ENCODE measurements around the gene PPP1R12A.

PPP1R12A gene

GRCh38 chr12:79841878-79842265 lies 93.0 kb downstream of the PPP1R12A start:
- peaks cover 7% of the 10 kb centered on the region for H3K4me1 ChIP-seq (ENCODE audit: insufficient read depth, low read length)
- no peak overlapping the region for H2AFZ ChIP-seq (ENCODE audit: low read depth, low read length)
- H3K27me3 ChIP-seq (ENCODE audit: insufficient read depth, low read length), result no peaks in the 10 kb centered on the region
- H3K36me3 ChIP-seq (ENCODE audit: insufficient read depth, low read length), result peaks cover 46% of the 10 kb centered on the region
- no peak overlapping the region for H3K4me3 ChIP-seq (ENCODE audit: low read length)
- peaks cover 20% of the 10 kb centered on the region for H3K9me3 ChIP-seq (ENCODE audit: low read length)

GRCh38 chr12:79841248-79841877 lies 93.5 kb downstream of the PPP1R12A start:
- H2AFZ ChIP-seq (ENCODE audit: low read depth, low read length), result no peak overlapping the region
- H3K9me3 ChIP-seq (ENCODE audit: low read length), result peaks cover 20% of the 10 kb centered on the region
- peaks cover 46% of the 10 kb centered on the region for H3K36me3 ChIP-seq (ENCODE audit: insufficient read depth, low read length)
- no peaks in the 10 kb centered on the region for H3K27me3 ChIP-seq (ENCODE audit: insufficient read depth, low read length)
- peaks cover 7% of the 10 kb centered on the region for H3K4me1 ChIP-seq (ENCODE audit: insufficient read depth, low read length)
- H3K4me3 ChIP-seq (ENCODE audit: low read length), result no peak overlapping the region

- no peaks in the 10 kb centered on the region for H3K27me3 ChIP-seq (ENCODE audit: insufficient read depth, low read length)
- H3K4me3 ChIP-seq (ENCODE audit: low read length), result no peak overlapping the region
- H2AFZ ChIP-seq (ENCODE audit: low read depth, low read length), result no peak overlapping the region
- H3K9me3 ChIP-seq (ENCODE audit: low read length), result peaks cover 24% of the 10 kb centered on the region
- H3K36me3 ChIP-seq (ENCODE audit: insufficient read depth, low read length), result peaks cover 38% of the 10 kb centered on the region
- no peaks in the 10 kb centered on the region for H3K4me1 ChIP-seq (ENCODE audit: insufficient read depth, low read length)
These were observed 96.5 kb downstream of the PPP1R12A start for GRCh38 chr12:79838359-79838758.

GRCh38 chr12:79837575-79837974 lies 97.3 kb downstream of the PPP1R12A start:
- H3K4me1 ChIP-seq (ENCODE audit: insufficient read depth, low read length), result no peaks in the 10 kb centered on the region
- H3K36me3 ChIP-seq (ENCODE audit: insufficient read depth, low read length), result peaks cover 34% of the 10 kb centered on the region
- H3K4me3 ChIP-seq (ENCODE audit: low read length), result no peak overlapping the region
- no peak overlapping the region for H2AFZ ChIP-seq (ENCODE audit: low read depth, low read length)
- H3K9me3 ChIP-seq (ENCODE audit: low read length), result peaks cover 24% of the 10 kb centered on the region
- H3K27me3 ChIP-seq (ENCODE audit: insufficient read depth, low read length), result no peaks in the 10 kb centered on the region

- Histone ChIP-seq H2AFZ (ENCODE audit: low read depth, low read length) (no peak overlapping the region), H3K36me3 (ENCODE audit: insufficient read depth, low read length) (peaks cover 38% of the 10 kb centered on the region), H3K4me1 (ENCODE audit: insufficient read depth, low read length) (no peaks in the 10 kb centered on the region), H3K4me3 (ENCODE audit: low read length) (no peak overlapping the region), H3K27me3 (ENCODE audit: insufficient read depth, low read length) (no peaks in the 10 kb centered on the region), H3K9me3 (ENCODE audit: low read length) (peaks cover 22% of the 10 kb centered on the region)
These were observed 99.5 kb downstream of the PPP1R12A start for GRCh38 chr12:79835377-79835843.

GRCh38 chr12:79834712-79835376 lies 100.1 kb downstream of the PPP1R12A start:
- H3K4me1 ChIP-seq (ENCODE audit: insufficient read depth, low read length), result no peaks in the 10 kb centered on the region
- no peak overlapping the region for H2AFZ ChIP-seq (ENCODE audit: low read depth, low read length)
- peaks cover 37% of the 10 kb centered on the region for H3K36me3 ChIP-seq (ENCODE audit: insufficient read depth, low read length)
- H3K9me3 ChIP-seq (ENCODE audit: low read length), result peaks cover 17% of the 10 kb centered on the region
- no peak overlapping the region for H3K4me3 ChIP-seq (ENCODE audit: low read length)
- no peaks in the 10 kb centered on the region for H3K27me3 ChIP-seq (ENCODE audit: insufficient read depth, low read length)

GRCh38 chr12:79830440-79830839 lies 104.5 kb downstream of the PPP1R12A start:
- no peak overlapping the region for H3K4me3 ChIP-seq (ENCODE audit: low read length)
- H3K4me1 ChIP-seq (ENCODE audit: insufficient read depth, low read length), result peaks cover 3% of the 10 kb centered on the region
- peaks cover 4% of the 10 kb centered on the region for H3K9me3 ChIP-seq (ENCODE audit: low read length)
- no peaks in the 10 kb centered on the region for H3K27me3 ChIP-seq (ENCODE audit: insufficient read depth, low read length)
- H2AFZ ChIP-seq (ENCODE audit: low read depth, low read length), result no peak overlapping the region
- peaks cover 34% of the 10 kb centered on the region for H3K36me3 ChIP-seq (ENCODE audit: insufficient read depth, low read length)

GRCh38 chr12:79828924-79829323 lies 106.0 kb downstream of the PPP1R12A start:
- H3K36me3 ChIP-seq (ENCODE audit: insufficient read depth, low read length), result peaks cover 32% of the 10 kb centered on the region
- no peaks in the 10 kb centered on the region for H3K9me3 ChIP-seq (ENCODE audit: low read length)
- no peak overlapping the region for H2AFZ ChIP-seq (ENCODE audit: low read depth, low read length)
- H3K27me3 ChIP-seq (ENCODE audit: insufficient read depth, low read length), result no peaks in the 10 kb centered on the region
- H3K4me1 ChIP-seq (ENCODE audit: insufficient read depth, low read length), result peaks cover 3% of the 10 kb centered on the region
- H3K4me3 ChIP-seq (ENCODE audit: low read length), result no peak overlapping the region

GRCh38 chr12:79827484-79827883 lies 107.4 kb downstream of the PPP1R12A start:
- Histone ChIP-seq H3K36me3 (ENCODE audit: insufficient read depth, low read length) (peaks cover 27% of the 10 kb centered on the region), H3K9me3 (ENCODE audit: low read length) (no peaks in the 10 kb centered on the region), H2AFZ (ENCODE audit: low read depth, low read length) (no peak overlapping the region), H3K27me3 (ENCODE audit: insufficient read depth, low read length) (no peaks in the 10 kb centered on the region), H3K4me3 (ENCODE audit: low read length) (no peak overlapping the region), H3K4me1 (ENCODE audit: insufficient read depth, low read length) (peaks cover 3% of the 10 kb centered on the region)

- Histone ChIP-seq H3K4me3 (ENCODE audit: low read length) (no peak overlapping the region), H3K36me3 (ENCODE audit: insufficient read depth, low read length) (peaks cover 23% of the 10 kb centered on the region), H3K27me3 (ENCODE audit: insufficient read depth, low read length) (no peaks in the 10 kb centered on the region), H3K4me1 (ENCODE audit: insufficient read depth, low read length) (peaks cover 3% of the 10 kb centered on the region), H3K9me3 (ENCODE audit: low read length) (no peaks in the 10 kb centered on the region), H2AFZ (ENCODE audit: low read depth, low read length) (no peak overlapping the region)
These were observed 108.4 kb downstream of the PPP1R12A start for GRCh38 chr12:79826267-79827128.

- no peak overlapping the region for H2AFZ ChIP-seq (ENCODE audit: low read depth, low read length)
- H3K4me3 ChIP-seq (ENCODE audit: low read length), result no peak overlapping the region
- H3K9me3 ChIP-seq (ENCODE audit: low read length), result no peaks in the 10 kb centered on the region
- H3K36me3 ChIP-seq (ENCODE audit: insufficient read depth, low read length), result peaks cover 42% of the 10 kb centered on the region
- H3K4me1 ChIP-seq (ENCODE audit: insufficient read depth, low read length), result peaks cover 3% of the 10 kb centered on the region
- H3K27me3 ChIP-seq (ENCODE audit: insufficient read depth, low read length), result no peaks in the 10 kb centered on the region
These were observed 112.4 kb downstream of the PPP1R12A start for GRCh38 chr12:79822475-79822874.

GRCh38 chr12:79818856-79819255 lies 116.0 kb downstream of the PPP1R12A start:
- Histone ChIP-seq H3K4me1 (ENCODE audit: insufficient read depth, low read length) (no peaks in the 10 kb centered on the region), H3K9me3 (ENCODE audit: low read length) (no peaks in the 10 kb centered on the region), H3K27me3 (ENCODE audit: insufficient read depth, low read length) (no peaks in the 10 kb centered on the region), H2AFZ (ENCODE audit: low read depth, low read length) (no peak overlapping the region), H3K4me3 (ENCODE audit: low read length) (no peak overlapping the region), H3K36me3 (ENCODE audit: insufficient read depth, low read length) (peaks cover 61% of the 10 kb centered on the region)

All from neuron (in vitro differentiated cells).